Fibroblast of villous mesenchyme (primary cell): ENCODE results near the gene DEFB116. TPM values are rescaled to one million over a fixed set of nuclear protein-coding genes. Genes with fewer than 3 reads are reported as not detected.

ENCODE experiments used
- DNase-seq: peaks from one replicate; pipeline ENCODE4 v3.0.0-alpha.2; 2010; ENCODE audit warnings: low read depth
- H3K4me3 ChIP-seq: 2 replicates; pipeline ENCODE4 v1.5.1; 2011; ENCODE audit warnings: low read depth, mild to moderate bottlenecking, low read length
- CTCF ChIP-seq: IDR thresholded peaks from 2 replicates; pipeline ENCODE4 v1.5.1; 2012; ENCODE audit warnings: low read depth, mild to moderate bottlenecking, low read length; ENCODE audit not compliant: insufficient read depth
- small RNA-seq: library from RNA; depleted of rRNA; stranded (forward); fragments of <200 nt; gene quantifications from one replicate; pipeline ENCODE3, GENCODE V24; 2012
- total RNA-seq: library from RNA; depleted of rRNA; stranded (reverse); fragments of >200 nt; gene quantifications from 2 replicates; pipeline ENCODE4 v1.2.3, GENCODE V29; 2012

Gene DEFB116
- total RNA-seq, 1 donor, result not detected

GRCh38 chr20:31274441-31274840 lies 33.9 kb downstream of the DEFB116 start:
- H3K4me3 ChIP-seq, result no peak overlapping the region
- DNase-seq, result no peak
- TF ChIP-seq CTCF, result no peak

GRCh38 chr20:31260326-31260932 lies 48.0 kb downstream of the DEFB116 start:
- peak; percentile 12 for TF ChIP-seq CTCF

GRCh38 chr20:31257364-31257763 lies 51.0 kb downstream of the DEFB116 start, which contains the start of gene DEFB115:
Gene DEFB115 (plus strand): TSS chr20:31257664. CDS start chr20:31257664, 0 bp downstream.
- TF ChIP-seq CTCF, result no peak
- no peak within 1 kb of the TSS for H3K4me3 ChIP-seq
- DNase-seq, result no peak

More at GRCh38 chr20:31260326-31260932, 48.0 kb downstream of the DEFB116 start:
- no peak overlapping the region for H3K4me3 ChIP-seq
- DNase-seq, result no peak

GRCh38 chr20:31256959-31257358 lies 51.4 kb downstream of the DEFB116 start:
- TF ChIP-seq CTCF, result no peak
- H3K4me3 ChIP-seq, result no peak overlapping the region
- DNase-seq, result no peak

Small RNA genes within 50 kb of the gene (small RNA-seq; reads per million reads assigned to genes)
- not detected for gene RNA5SP480

Other genes starting within 250 kb of the DEFB116 start
- gene DEFB115, start 50.9 kb downstream of the DEFB116 start, total RNA-seq, result not detected in 2 replicates
- not detected in 2 replicates for gene DEFB118, start 60.0 kb upstream of the DEFB116 start, total RNA-seq
- not detected in 2 replicates for gene DEFB119, start 82.0 kb upstream of the DEFB116 start, total RNA-seq
- gene DEFB121, start 97.6 kb upstream of the DEFB116 start, total RNA-seq, result not detected in 2 replicates
- gene DEFB123, start 132.0 kb upstream of the DEFB116 start, total RNA-seq, result not detected in 2 replicates
- gene DEFB124, start 166.5 kb upstream of the DEFB116 start, total RNA-seq, result not detected in 2 replicates
- not detected in 2 replicates for gene REM1, start 166.7 kb upstream of the DEFB116 start, total RNA-seq
- gene HM13, start 205.9 kb upstream of the DEFB116 start, total RNA-seq, result 70.5 and 91.1 TPM in 2 replicates